IMR-90 (cell line): ENCODE data around the gene TPH1. TPM values are rescaled to one million over a fixed set of nuclear protein-coding genes. Genes with fewer than 3 reads are reported as not detected.

Experiments used
- ATAC-seq: fragments of 200-7000 bp; cut with Tn5 transposase; 2 replicates; pipeline ENCODE4 v1.9.1; 2020; ENCODE audit warnings: low read depth, mild to moderate bottlenecking, moderate library complexity
- BruUV-seq: library from RNA; stranded (reverse); fragments of 400-500 nt; replicated peaks from 2 replicates; lab custom pipeline; 2021; lab: Mats Ljungman, UMichigan
- CTCF ChIA-PET: fragments of 300-600 bp; formaldehyde crosslinking; extraction: SDS; loops from one replicate; lab custom pipeline; 2021; ENCODE audit warnings: antibody characterized with exemption; lab: Yijun Ruan, JAX
- POLR2A ChIA-PET: fragments of 300-600 bp; sonication (Branson Sonifier 250); formaldehyde crosslinking; loops from one replicate; lab custom pipeline; 2022; ENCODE audit warnings: antibody characterized with exemption; ENCODE audit not compliant: unreplicated experiment; lab: Charles Lee
- DNase-seq: peaks from one replicate; pipeline ENCODE4 v3.0.0; 2013
- H2AFZ ChIP-seq: replicated peaks from 2 replicates; pipeline ENCODE3; 2013; ENCODE audit warnings: low read length, mild to moderate bottlenecking; ENCODE audit not compliant: poor library complexity
- H2AK5ac ChIP-seq: 2 replicates; pipeline ENCODE4 v1.6.1; 2013; ENCODE audit warnings: low read depth, low read length, inconsistent platforms
- H2AK9ac ChIP-seq: replicated peaks from 2 replicates; pipeline ENCODE3; 2013; ENCODE audit warnings: mild to moderate bottlenecking, low read depth, low read length, moderate library complexity; ENCODE audit not compliant: poor library complexity
- H2BK120ac ChIP-seq: 2 replicates; pipeline ENCODE4 v1.6.1; 2013; ENCODE audit warnings: low read depth, low read length, inconsistent platforms
- H2BK15ac ChIP-seq: 3 replicates; pipeline ENCODE4 v1.6.1; 2013; ENCODE audit warnings: low read depth, low read length, inconsistent platforms
- H2BK20ac ChIP-seq: 2 replicates; pipeline ENCODE4 v1.6.1; 2013; ENCODE audit warnings: low read depth, mild to moderate bottlenecking, inconsistent platforms, low read length, moderate library complexity
- H2BK5ac ChIP-seq: 2 replicates; pipeline ENCODE4 v1.6.1; 2013; ENCODE audit warnings: mild to moderate bottlenecking, low read depth, low read length, inconsistent platforms; ENCODE audit not compliant: poor library complexity, severe bottlenecking
- H3K14ac ChIP-seq: replicated peaks from 2 replicates; pipeline ENCODE4 v1.6.1; 2013; ENCODE audit warnings: low read depth, low read length, inconsistent platforms
- H3K18ac ChIP-seq: 2 replicates; pipeline ENCODE4 v1.6.1; 2013; ENCODE audit warnings: low read depth, low read length, control low read depth
- H3K23ac ChIP-seq: 2 replicates; pipeline ENCODE4 v1.6.1; 2013; ENCODE audit warnings: low read depth, low read length, inconsistent platforms
- H3K27ac ChIP-seq: 2 replicates; pipeline ENCODE4 v1.5.1; 2013; ENCODE audit warnings: mild to moderate bottlenecking, control low read depth, low read length; ENCODE audit not compliant: insufficient read depth
- H3K27me3 ChIP-seq: 2 replicates; pipeline ENCODE4 v1.6.1; 2013; ENCODE audit warnings: low read length; ENCODE audit not compliant: control insufficient read depth, insufficient read depth
- H3K36me3 ChIP-seq: 2 replicates; pipeline ENCODE4 v1.6.1; 2013; ENCODE audit warnings: low read length, mixed read lengths; ENCODE audit not compliant: control insufficient read depth, insufficient read depth
- H3K4ac ChIP-seq: 2 replicates; pipeline ENCODE4 v1.6.1; 2013; ENCODE audit warnings: low read depth, low read length, inconsistent platforms
- H3K4me1 ChIP-seq: 2 replicates; pipeline ENCODE4 v1.6.1; 2013; ENCODE audit warnings: low read length, mixed read lengths; ENCODE audit not compliant: control insufficient read depth, insufficient read depth
- H3K4me2 ChIP-seq: 2 replicates; pipeline ENCODE4 v1.6.1; 2013; ENCODE audit warnings: low read depth, mild to moderate bottlenecking, control low read depth, low read length, moderate library complexity
- H3K4me3 ChIP-seq: 2 replicates; pipeline ENCODE4 v1.5.1; 2013; ENCODE audit warnings: low read depth, mild to moderate bottlenecking, control low read depth, low read length, moderate library complexity; ENCODE audit not compliant: insufficient read depth
- H3K56ac ChIP-seq: 2 replicates; pipeline ENCODE4 v1.6.1; 2013; ENCODE audit warnings: low read length, inconsistent platforms; ENCODE audit not compliant: insufficient read depth; ENCODE audit errors: extremely low read depth
- H3K79me1 ChIP-seq, 2 experiments: 2 replicates each; pipeline ENCODE4 v1.6.1; 2013; ENCODE audit warnings: low read length in 2 of 2, inconsistent platforms in 1 of 2, low read depth in 1 of 2
- H3K9ac ChIP-seq: 2 replicates; pipeline ENCODE4 v1.6.1; 2013; ENCODE audit warnings: low read depth, low read length, control low read depth
- H3K9me1 ChIP-seq: 2 replicates; pipeline ENCODE4 v1.6.1; 2013; ENCODE audit warnings: low read length, inconsistent platforms; ENCODE audit not compliant: insufficient read depth
- H3K9me3 ChIP-seq: 2 replicates; pipeline ENCODE4 v1.6.1; 2013; ENCODE audit warnings: low read length; ENCODE audit not compliant: control insufficient read depth, insufficient read depth
- H4K20me1 ChIP-seq: 2 replicates; pipeline ENCODE4 v1.6.1; 2013; ENCODE audit warnings: low read length, inconsistent platforms; ENCODE audit not compliant: insufficient read depth
- H4K5ac ChIP-seq: 2 replicates; pipeline ENCODE4 v1.6.1; 2013; ENCODE audit warnings: mild to moderate bottlenecking, low read depth, low read length, control low read depth
- H4K8ac ChIP-seq, 2 experiments: 2 replicates each; pipeline ENCODE4 v1.6.1; 2013; ENCODE audit warnings: low read depth in 2 of 2, low read length in 2 of 2, control low read depth in 1 of 2, inconsistent platforms in 1 of 2
- H4K91ac ChIP-seq: 2 replicates; pipeline ENCODE4 v1.6.1; 2013; ENCODE audit warnings: low read depth, low read length, inconsistent platforms; ENCODE audit not compliant: insufficient read depth
- BHLHE40 ChIP-seq: fragments of 150-350 bp; IDR thresholded peaks from 2 replicates; pipeline ENCODE4 v1.6.1; 2016; ENCODE audit warnings: mild to moderate bottlenecking, low read depth, low read length
- CEBPB ChIP-seq: IDR thresholded peaks from 2 replicates; pipeline ENCODE4 v1.6.1; 2012; ENCODE audit warnings: low read depth, low read length, improper control_type of control experiment
- CHD1 ChIP-seq: IDR thresholded peaks from 2 replicates; pipeline ENCODE4 v1.6.1; 2012; ENCODE audit warnings: low read depth, low read length, improper control_type of control experiment
- FOS ChIP-seq: fragments of 150-350 bp; IDR thresholded peaks from 2 replicates; pipeline ENCODE4 v1.6.1; 2016; ENCODE audit warnings: low read depth, low read length
- MAFK ChIP-seq: IDR thresholded peaks from 2 replicates; pipeline ENCODE4 v1.6.1; 2012; ENCODE audit warnings: low read depth, low read length, improper control_type of control experiment
- MAZ ChIP-seq: IDR thresholded peaks from 2 replicates; pipeline ENCODE4 v1.6.1; 2012; ENCODE audit warnings: low read depth, mild to moderate bottlenecking, low read length, improper control_type of control experiment, moderate library complexity, borderline replicate concordance
- MXI1 ChIP-seq: IDR thresholded peaks from 2 replicates; pipeline ENCODE4 v1.6.1; 2012; ENCODE audit warnings: low read depth, mild to moderate bottlenecking, low read length, moderate library complexity, borderline replicate concordance
- NFE2L2 ChIP-seq: fragments of 150-350 bp; IDR thresholded peaks from 2 replicates; pipeline ENCODE4 v1.6.1; 2016; ENCODE audit warnings: low read depth, mild to moderate bottlenecking, low read length
- POLR2A ChIP-seq: IDR thresholded peaks from 2 replicates; pipeline ENCODE4 v1.6.1; 2012; ENCODE audit warnings: mild to moderate bottlenecking, low read depth, low read length
- RAD21 ChIP-seq: IDR thresholded peaks from 2 replicates; pipeline ENCODE4 v1.6.1; 2012; ENCODE audit warnings: low read length, improper control_type of control experiment
- RCOR1 ChIP-seq: IDR thresholded peaks from 2 replicates; pipeline ENCODE4 v1.6.1; 2012; ENCODE audit warnings: mild to moderate bottlenecking, low read length, improper control_type of control experiment; ENCODE audit not compliant: insufficient replicate concordance
- RFX5 ChIP-seq: IDR thresholded peaks from 2 replicates; pipeline ENCODE4 v1.8.0; 2012; ENCODE audit warnings: low read depth, mild to moderate bottlenecking, low read length, moderate library complexity
- SMC3 ChIP-seq: fragments of 150-350 bp; IDR thresholded peaks from 2 replicates; pipeline ENCODE4 v1.6.1; 2016; ENCODE audit warnings: low read depth, mild to moderate bottlenecking, antibody characterized with exemption, low read length, moderate library complexity
- WGBS, 2 experiments: methylation state at CpG; one replicate each; pipeline versions ENCODE4 v1.1.5 to v1.1.7; 2013; ENCODE audit warnings: missing lambda C conversion rate in 2 of 2; ENCODE audit not compliant: insufficient read length in 1 of 2; ENCODE audit errors: extremely low coverage in 2 of 2; 5-methylcytosine and 5-hydroxymethylcytosine counted together
- dilution Hi-C: fragments of 300-500 bp; cut with HindIII; formaldehyde crosslinking; loops from one replicate; pipeline ENCODE4 v1.14.3; 2018; ENCODE audit warnings: low sequenced_read_pairs; ENCODE audit not compliant: unreplicated experiment
- in situ Hi-C: fragments of 300-500 bp; cut with MboI; formaldehyde crosslinking; loops from 3 replicates; pipeline ENCODE4 v1.14.3; 2019; ENCODE audit warnings: low sequenced_read_pairs, inconsistent platforms, mixed read lengths
- intact Hi-C: fragments of 100-400 bp; cut with micrococcal nuclease; formaldehyde crosslinking; loops from 2 replicates; pipeline ENCODE4 v1.10.0; 2022
- polyA plus RNA-seq, 3 experiments: library from polyadenylated mRNA; depleted of rRNA; stranded (reverse); fragments of >200 nt; gene quantifications; 2 replicates each; pipeline ENCODE4 v1.2.3, GENCODE V29; 2012; ENCODE audit warnings: low replicate concordance in 1 of 3
- total RNA-seq: library from RNA; depleted of rRNA; stranded (reverse); fragments of >200 nt; gene quantifications from 2 replicates; pipeline ENCODE4 v1.2.3, GENCODE V29; 2012
- TF ChIP-seq, protein P1 (sequence below): conservative IDR thresholded peaks from 2 replicates; pipeline ENCODE4 v1.5.1; 2012; ENCODE audit warnings: mild to moderate bottlenecking, low read depth, low read length, improper control_type of control experiment
- TF ChIP-seq, protein P2 (sequence below): fragments of 150-350 bp; IDR thresholded peaks from 2 replicates; pipeline ENCODE4 v1.6.1; 2017; ENCODE audit warnings: mild to moderate bottlenecking, antibody characterized with exemption, low read length, low read depth
- TF ChIP-seq, protein P3 (sequence below): fragments of 150-350 bp; IDR thresholded peaks from 2 replicates; pipeline ENCODE4 v1.6.1; 2016; ENCODE audit warnings: low read depth, mild to moderate bottlenecking, low read length, moderate library complexity, borderline replicate concordance

The TPH1 gene
- total and polyA plus RNA-seq, 2 of the 4 experiments (the other 2 are of a cell fraction), result under 0.01 to 0.07 TPM

DNA sequence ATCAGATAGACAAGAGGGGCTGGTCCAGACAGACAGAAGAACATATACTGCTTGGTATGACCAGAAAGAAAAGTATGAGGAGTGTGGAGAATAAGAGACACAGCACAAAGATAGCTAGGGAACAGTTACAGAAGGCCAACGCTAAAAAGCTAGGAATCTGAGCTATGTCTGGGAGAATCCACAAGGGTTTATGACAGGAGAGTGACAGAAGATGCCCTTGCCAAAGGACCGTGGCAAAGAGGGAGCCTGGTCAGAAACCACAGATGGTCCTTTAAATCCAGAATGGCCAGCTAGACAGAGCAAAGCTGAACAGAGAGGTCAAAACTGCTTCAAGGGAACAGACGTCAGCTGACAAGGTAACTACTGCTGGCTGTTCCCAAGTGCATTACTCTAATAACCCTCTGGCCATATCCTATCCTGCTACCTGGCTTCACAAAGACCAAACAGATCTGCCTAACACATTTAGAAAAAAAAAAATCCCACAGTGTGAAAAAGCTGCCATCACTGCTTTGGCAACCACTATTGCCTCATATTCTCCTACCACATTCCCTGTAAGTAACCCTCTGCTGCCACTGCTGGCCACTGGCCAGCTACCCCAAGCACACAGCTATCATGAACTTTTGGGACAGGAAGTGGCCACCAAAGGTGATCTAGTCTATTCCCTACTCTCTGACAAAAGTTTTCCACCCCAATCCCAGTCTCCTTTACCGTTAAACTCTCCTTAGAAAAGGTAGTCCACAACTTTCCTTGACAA lies 40.5 kb downstream of the TPH1 start:
- Histone ChIP-seq H3K18ac (no peak overlapping the region), H3K4me1 (no peaks in the 10 kb centered on the region; the same call in 1 of the 2 replicates), H4K91ac (no peak overlapping the region), H3K9ac (no peak overlapping the region), H4K8ac (no peak overlapping the region), H3K23ac (no peak overlapping the region), H3K79me1 (peaks cover 0 to 1% of the 10 kb centered on the region in 2 experiments; a peak in 1 of 4 replicates), H2AFZ (no peak overlapping the region), H3K14ac (no peak overlapping the region), H3K4me3 (no peak overlapping the region), H3K4ac (no peak overlapping the region), H3K27me3 (no peaks in the 10 kb centered on the region), H2AK9ac (no peak overlapping the region), H2BK20ac (no peak overlapping the region), H3K9me1 (no peaks in the 10 kb centered on the region), H4K20me1 (no peaks in the 10 kb centered on the region), H4K5ac (no peak overlapping the region), H2BK15ac (no peak overlapping the region), H2AK5ac (no peak overlapping the region), H3K27ac (no peak overlapping the region), H3K56ac (no peak overlapping the region), H3K9me3 (no peaks in the 10 kb centered on the region), H2BK120ac (no peak overlapping the region), H3K4me2 (no peak overlapping the region), H3K36me3 (peaks cover 5% of the 10 kb centered on the region), H2BK5ac (no peak overlapping the region)
- DNase-seq (no peak), ATAC-seq (no peak)
- dilution Hi-C loops, result no loop called here
- intact Hi-C loops, result no loop called here
- ChIA-PET CTCF (no interaction called here), POLR2A (no interaction called here)
- BruUV-seq, result no TSS peak
- TF ChIP-seq, protein P1, sequence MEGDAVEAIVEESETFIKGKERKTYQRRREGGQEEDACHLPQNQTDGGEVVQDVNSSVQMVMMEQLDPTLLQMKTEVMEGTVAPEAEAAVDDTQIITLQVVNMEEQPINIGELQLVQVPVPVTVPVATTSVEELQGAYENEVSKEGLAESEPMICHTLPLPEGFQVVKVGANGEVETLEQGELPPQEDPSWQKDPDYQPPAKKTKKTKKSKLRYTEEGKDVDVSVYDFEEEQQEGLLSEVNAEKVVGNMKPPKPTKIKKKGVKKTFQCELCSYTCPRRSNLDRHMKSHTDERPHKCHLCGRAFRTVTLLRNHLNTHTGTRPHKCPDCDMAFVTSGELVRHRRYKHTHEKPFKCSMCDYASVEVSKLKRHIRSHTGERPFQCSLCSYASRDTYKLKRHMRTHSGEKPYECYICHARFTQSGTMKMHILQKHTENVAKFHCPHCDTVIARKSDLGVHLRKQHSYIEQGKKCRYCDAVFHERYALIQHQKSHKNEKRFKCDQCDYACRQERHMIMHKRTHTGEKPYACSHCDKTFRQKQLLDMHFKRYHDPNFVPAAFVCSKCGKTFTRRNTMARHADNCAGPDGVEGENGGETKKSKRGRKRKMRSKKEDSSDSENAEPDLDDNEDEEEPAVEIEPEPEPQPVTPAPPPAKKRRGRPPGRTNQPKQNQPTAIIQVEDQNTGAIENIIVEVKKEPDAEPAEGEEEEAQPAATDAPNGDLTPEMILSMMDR, result no peak
- no peak for TF ChIP-seq MAZ
- no peak for TF ChIP-seq NFE2L2
- no peak for TF ChIP-seq MXI1
- TF ChIP-seq MAFK, result no peak
- TF ChIP-seq CHD1, result no peak
- no peak for TF ChIP-seq RCOR1
- no peak for TF ChIP-seq RFX5
- TF ChIP-seq FOS, result no peak
- TF ChIP-seq, protein P2, sequence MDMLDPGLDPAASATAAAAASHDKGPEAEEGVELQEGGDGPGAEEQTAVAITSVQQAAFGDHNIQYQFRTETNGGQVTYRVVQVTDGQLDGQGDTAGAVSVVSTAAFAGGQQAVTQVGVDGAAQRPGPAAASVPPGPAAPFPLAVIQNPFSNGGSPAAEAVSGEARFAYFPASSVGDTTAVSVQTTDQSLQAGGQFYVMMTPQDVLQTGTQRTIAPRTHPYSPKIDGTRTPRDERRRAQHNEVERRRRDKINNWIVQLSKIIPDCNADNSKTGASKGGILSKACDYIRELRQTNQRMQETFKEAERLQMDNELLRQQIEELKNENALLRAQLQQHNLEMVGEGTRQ, result no peak
- TF ChIP-seq, protein P3, sequence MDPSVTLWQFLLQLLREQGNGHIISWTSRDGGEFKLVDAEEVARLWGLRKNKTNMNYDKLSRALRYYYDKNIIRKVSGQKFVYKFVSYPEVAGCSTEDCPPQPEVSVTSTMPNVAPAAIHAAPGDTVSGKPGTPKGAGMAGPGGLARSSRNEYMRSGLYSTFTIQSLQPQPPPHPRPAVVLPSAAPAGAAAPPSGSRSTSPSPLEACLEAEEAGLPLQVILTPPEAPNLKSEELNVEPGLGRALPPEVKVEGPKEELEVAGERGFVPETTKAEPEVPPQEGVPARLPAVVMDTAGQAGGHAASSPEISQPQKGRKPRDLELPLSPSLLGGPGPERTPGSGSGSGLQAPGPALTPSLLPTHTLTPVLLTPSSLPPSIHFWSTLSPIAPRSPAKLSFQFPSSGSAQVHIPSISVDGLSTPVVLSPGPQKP, result no peak
- no peak for TF ChIP-seq BHLHE40
- no peak for TF ChIP-seq POLR2A
- TF ChIP-seq SMC3, result no peak
- TF ChIP-seq RAD21, result no peak
- no peak for TF ChIP-seq CEBPB
- in situ Hi-C loops, result no loop called here
- 78% methylated on average over 3 of the region's 4 CpGs; no CpG with 5 or more reads in 1 of the 2 experiments for WGBS, 2 experiments
